ENCODE results near the gene FUOM. TPM values are rescaled to one million over a fixed set of nuclear protein-coding genes. Genes with fewer than 3 reads are reported as not detected.
A peak's percentile ranks its signal among the peaks of the same experiment; 100 is the strongest.

The FUOM gene
- total and polyA plus RNA-seq, 9 of the 15 experiments (the other 6 are each of a cell fraction or from before 2014, with no cell fraction given) = 1.8 to 96.1 (median 27.0) TPM

DNA sequence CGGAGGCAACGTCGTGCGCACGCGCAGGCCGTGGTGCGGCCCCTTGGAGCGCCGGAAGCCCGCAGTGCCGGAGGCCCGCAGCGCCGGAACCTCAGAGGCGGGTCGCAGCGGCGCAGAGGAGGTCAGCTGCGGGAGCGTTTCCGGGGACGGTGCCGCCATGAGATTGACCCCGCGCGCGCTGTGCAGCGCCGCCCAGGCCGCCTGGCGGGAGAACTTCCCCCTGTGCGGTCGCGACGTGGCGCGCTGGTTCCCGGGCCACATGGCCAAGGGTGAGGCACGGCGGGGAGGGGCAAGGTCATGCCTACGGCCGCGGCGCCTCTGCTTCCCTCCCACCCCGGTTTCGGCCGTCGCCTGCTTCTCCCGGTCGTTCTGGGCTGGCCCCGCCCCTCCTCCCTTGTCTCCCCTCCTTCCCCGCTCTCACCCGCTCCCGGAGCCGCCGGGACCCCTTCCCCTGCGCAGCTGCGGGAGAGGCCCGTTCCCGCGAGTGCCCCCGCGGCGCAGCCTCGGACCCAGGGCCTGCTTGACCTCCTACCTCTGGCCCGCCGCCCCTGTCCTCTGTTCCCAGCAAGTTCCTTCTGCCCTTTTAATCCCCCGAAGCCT lies 36.3 kb upstream of the FUOM start, which contains the start of gene MTG1 (continued):
- TF ChIP-seq, protein P1, sequence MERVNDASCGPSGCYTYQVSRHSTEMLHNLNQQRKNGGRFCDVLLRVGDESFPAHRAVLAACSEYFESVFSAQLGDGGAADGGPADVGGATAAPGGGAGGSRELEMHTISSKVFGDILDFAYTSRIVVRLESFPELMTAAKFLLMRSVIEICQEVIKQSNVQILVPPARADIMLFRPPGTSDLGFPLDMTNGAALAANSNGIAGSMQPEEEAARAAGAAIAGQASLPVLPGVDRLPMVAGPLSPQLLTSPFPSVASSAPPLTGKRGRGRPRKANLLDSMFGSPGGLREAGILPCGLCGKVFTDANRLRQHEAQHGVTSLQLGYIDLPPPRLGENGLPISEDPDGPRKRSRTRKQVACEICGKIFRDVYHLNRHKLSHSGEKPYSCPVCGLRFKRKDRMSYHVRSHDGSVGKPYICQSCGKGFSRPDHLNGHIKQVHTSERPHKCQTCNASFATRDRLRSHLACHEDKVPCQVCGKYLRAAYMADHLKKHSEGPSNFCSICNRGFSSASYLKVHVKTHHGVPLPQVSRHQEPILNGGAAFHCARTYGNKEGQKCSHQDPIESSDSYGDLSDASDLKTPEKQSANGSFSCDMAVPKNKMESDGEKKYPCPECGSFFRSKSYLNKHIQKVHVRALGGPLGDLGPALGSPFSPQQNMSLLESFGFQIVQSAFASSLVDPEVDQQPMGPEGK (CRISPR knock-in tag; IDR thresholded peaks at IDR 0.05; ENCODE audit: borderline replicate concordance) = no peak
- TF ChIP-seq, protein P2, sequence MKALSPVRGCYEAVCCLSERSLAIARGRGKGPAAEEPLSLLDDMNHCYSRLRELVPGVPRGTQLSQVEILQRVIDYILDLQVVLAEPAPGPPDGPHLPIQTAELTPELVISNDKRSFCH (CRISPR knock-in tag; IDR thresholded peaks at IDR 0.05) = no peak
- TF ChIP-seq, protein P2 (tag; IDR thresholded peaks at IDR 0.05) = no peak; the same call in 1 of the 2 replicates
- TF ChIP-seq ELF1 (tag; IDR thresholded peaks at IDR 0.05) (peak; percentile 84), TAF1 (IDR thresholded peaks at IDR 0.05; ENCODE audit: control insufficient read depth, extremely low read depth, insufficient read depth, low read length, severe bottlenecking) (peak; percentile 59), E2F3 (CRISPR knock-in tag; IDR thresholded peaks at IDR 0.05) (peak; percentile 94), ZNF384 (IDR thresholded peaks at IDR 0.05; ENCODE audit: low read depth, low read length) (no peak), HMGN3 (IDR thresholded peaks at IDR 0.05; ENCODE audit: borderline replicate concordance, extremely low read depth, insufficient read length, low read depth, low read length) (peak; percentile 97), ARID1B (IDR thresholded peaks at IDR 0.05) (0 out of 2 replicates have a peak, but pooled peaks have one; percentile 13)
- TF ChIP-seq, protein P3, sequence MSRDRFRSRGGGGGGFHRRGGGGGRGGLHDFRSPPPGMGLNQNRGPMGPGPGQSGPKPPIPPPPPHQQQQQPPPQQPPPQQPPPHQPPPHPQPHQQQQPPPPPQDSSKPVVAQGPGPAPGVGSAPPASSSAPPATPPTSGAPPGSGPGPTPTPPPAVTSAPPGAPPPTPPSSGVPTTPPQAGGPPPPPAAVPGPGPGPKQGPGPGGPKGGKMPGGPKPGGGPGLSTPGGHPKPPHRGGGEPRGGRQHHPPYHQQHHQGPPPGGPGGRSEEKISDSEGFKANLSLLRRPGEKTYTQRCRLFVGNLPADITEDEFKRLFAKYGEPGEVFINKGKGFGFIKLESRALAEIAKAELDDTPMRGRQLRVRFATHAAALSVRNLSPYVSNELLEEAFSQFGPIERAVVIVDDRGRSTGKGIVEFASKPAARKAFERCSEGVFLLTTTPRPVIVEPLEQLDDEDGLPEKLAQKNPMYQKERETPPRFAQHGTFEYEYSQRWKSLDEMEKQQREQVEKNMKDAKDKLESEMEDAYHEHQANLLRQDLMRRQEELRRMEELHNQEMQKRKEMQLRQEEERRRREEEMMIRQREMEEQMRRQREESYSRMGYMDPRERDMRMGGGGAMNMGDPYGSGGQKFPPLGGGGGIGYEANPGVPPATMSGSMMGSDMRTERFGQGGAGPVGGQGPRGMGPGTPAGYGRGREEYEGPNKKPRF (IDR thresholded peaks at IDR 0.05; ENCODE audit: low read depth, low read length) = no peak
- TF ChIP-seq, protein P4, sequence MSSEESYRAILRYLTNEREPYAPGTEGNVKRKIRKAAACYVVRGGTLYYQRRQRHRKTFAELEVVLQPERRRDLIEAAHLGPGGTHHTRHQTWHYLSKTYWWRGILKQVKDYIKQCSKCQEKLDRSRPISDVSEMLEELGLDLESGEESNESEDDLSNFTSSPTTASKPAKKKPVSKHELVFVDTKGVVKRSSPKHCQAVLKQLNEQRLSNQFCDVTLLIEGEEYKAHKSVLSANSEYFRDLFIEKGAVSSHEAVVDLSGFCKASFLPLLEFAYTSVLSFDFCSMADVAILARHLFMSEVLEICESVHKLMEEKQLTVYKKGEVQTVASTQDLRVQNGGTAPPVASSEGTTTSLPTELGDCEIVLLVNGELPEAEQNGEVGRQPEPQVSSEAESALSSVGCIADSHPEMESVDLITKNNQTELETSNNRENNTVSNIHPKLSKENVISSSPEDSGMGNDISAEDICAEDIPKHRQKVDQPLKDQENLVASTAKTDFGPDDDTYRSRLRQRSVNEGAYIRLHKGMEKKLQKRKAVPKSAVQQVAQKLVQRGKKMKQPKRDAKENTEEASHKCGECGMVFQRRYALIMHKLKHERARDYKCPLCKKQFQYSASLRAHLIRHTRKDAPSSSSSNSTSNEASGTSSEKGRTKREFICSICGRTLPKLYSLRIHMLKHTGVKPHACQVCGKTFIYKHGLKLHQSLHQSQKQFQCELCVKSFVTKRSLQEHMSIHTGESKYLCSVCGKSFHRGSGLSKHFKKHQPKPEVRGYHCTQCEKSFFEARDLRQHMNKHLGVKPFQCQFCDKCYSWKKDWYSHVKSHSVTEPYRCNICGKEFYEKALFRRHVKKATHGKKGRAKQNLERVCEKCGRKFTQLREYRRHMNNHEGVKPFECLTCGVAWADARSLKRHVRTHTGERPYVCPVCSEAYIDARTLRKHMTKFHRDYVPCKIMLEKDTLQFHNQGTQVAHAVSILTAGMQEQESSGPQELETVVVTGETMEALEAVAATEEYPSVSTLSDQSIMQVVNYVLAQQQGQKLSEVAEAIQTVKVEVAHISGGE (CRISPR knock-in tag; IDR thresholded peaks at IDR 0.05) = peak; percentile 85 to 98 (median 88); a peak in 5 of 6 replicates
- TF ChIP-seq, protein P5, sequence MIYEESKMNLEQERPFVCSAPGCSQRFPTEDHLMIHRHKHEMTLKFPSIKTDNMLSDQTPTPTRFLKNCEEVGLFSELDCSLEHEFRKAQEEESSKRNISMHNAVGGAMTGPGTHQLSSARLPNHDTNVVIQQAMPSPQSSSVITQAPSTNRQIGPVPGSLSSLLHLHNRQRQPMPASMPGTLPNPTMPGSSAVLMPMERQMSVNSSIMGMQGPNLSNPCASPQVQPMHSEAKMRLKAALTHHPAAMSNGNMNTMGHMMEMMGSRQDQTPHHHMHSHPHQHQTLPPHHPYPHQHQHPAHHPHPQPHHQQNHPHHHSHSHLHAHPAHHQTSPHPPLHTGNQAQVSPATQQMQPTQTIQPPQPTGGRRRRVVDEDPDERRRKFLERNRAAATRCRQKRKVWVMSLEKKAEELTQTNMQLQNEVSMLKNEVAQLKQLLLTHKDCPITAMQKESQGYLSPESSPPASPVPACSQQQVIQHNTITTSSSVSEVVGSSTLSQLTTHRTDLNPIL (CRISPR knock-in tag; IDR thresholded peaks at IDR 0.05) = no peak
- TF ChIP-seq, protein P6, sequence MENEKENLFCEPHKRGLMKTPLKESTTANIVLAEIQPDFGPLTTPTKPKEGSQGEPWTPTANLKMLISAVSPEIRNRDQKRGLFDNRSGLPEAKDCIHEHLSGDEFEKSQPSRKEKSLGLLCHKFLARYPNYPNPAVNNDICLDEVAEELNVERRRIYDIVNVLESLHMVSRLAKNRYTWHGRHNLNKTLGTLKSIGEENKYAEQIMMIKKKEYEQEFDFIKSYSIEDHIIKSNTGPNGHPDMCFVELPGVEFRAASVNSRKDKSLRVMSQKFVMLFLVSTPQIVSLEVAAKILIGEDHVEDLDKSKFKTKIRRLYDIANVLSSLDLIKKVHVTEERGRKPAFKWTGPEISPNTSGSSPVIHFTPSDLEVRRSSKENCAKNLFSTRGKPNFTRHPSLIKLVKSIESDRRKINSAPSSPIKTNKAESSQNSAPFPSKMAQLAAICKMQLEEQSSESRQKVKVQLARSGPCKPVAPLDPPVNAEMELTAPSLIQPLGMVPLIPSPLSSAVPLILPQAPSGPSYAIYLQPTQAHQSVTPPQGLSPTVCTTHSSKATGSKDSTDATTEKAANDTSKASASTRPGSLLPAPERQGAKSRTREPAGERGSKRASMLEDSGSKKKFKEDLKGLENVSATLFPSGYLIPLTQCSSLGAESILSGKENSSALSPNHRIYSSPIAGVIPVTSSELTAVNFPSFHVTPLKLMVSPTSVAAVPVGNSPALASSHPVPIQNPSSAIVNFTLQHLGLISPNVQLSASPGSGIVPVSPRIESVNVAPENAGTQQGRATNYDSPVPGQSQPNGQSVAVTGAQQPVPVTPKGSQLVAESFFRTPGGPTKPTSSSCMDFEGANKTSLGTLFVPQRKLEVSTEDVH (IDR thresholded peaks at IDR 0.05; ENCODE audit: low read depth, partially characterized antibody) = peak; percentile 83

Data from K562 (cell line).